GM18951 (cell line): ENCODE data around the gene CHD5.

Experiments used
- POLR2A ChIP-seq: IDR thresholded peaks from 4 replicates; pipeline ENCODE4 v1.6.1; 2011; ENCODE audit warnings: mild to moderate bottlenecking; ENCODE audit not compliant: insufficient read length, insufficient read depth; ENCODE audit errors: extremely low read depth
- in situ Hi-C: fragments of 300-500 bp; cut with MboI; formaldehyde crosslinking; loops from one replicate; pipeline ENCODE4 v1.12.0; 2022; ENCODE audit warnings: low sequenced_read_pairs, mixed read lengths, inconsistent platforms; ENCODE audit not compliant: unreplicated experiment

Gene CHD5

DNA sequence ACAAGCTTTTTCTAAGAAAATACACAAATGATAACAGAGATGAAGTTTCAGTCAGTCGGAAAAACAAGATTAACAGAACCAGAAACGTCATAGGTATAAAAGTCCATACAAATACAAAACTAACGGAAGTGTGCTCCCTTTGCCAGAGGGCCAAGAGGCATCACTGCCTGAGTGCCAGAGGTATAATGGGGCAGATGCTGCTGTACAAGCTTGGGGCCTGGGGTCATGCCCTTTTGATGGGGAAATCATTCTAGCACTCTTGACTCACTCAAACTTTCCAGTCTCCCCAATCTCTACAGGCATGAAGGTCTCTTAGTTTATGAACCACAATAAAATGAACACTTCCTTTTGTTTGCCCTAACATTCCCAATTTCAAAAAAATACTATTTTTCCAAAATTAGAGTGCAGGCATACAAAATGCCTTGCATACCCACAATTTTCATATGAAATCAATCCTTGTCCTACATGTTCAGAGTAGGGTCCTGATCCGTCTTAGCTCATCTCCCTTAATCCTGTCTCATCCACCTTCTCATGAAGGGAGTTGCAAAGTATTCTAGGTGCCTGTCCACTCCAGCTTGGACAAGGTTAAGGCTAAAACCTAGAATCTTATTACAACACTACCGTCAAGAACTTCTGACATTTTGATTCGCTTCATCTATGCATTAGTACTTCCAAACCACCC is 17.8 kb upstream of the CHD5 start:
- in situ Hi-C loops = no loop called here

DNA sequence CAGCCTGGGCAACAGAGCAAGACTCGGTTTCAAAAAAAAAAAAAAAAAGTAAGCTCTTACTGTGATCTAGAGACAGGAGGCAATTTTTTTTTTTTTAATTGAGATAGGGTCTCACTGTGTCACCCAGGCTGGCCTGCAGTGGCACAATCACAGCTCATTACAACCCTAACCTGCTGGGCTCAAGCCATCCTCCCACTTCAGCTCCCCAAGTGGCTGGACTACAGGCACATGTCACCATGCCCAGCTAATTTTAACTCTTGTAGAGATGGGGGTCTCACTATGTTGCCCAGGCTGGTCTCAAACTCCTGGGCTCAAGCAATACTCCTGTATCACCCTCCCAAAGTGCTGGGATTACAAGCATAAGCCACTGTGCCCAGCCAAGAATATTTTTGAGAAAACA is 11.8 kb upstream of the CHD5 start:
- in situ Hi-C loops = no loop called here
- TF ChIP-seq POLR2A = no peak

More for the DNA sequence above, 17.8 kb upstream of the CHD5 start:
- TF ChIP-seq POLR2A = no peak

DNA sequence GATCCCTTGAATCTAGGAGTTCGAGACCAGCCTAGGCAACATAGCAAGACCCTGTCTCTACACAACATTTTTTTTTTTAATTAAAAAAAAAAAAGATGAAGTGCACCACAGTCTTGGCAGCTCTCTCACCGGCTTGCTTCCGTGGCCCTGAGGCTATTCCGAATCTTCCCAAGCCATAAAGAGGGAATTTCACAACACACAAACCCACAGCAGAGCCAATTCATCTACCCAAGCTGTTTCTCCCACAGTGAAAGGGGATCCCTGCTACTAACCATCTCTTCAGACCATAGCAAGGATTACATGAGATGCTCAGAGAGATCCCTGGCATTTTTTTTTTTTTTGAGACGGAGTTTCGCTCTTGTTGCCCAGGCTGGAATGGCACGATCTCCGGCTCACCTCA is 8.3 kb upstream of the CHD5 start:
- in situ Hi-C loops = no loop called here
- no peak for TF ChIP-seq POLR2A

DNA sequence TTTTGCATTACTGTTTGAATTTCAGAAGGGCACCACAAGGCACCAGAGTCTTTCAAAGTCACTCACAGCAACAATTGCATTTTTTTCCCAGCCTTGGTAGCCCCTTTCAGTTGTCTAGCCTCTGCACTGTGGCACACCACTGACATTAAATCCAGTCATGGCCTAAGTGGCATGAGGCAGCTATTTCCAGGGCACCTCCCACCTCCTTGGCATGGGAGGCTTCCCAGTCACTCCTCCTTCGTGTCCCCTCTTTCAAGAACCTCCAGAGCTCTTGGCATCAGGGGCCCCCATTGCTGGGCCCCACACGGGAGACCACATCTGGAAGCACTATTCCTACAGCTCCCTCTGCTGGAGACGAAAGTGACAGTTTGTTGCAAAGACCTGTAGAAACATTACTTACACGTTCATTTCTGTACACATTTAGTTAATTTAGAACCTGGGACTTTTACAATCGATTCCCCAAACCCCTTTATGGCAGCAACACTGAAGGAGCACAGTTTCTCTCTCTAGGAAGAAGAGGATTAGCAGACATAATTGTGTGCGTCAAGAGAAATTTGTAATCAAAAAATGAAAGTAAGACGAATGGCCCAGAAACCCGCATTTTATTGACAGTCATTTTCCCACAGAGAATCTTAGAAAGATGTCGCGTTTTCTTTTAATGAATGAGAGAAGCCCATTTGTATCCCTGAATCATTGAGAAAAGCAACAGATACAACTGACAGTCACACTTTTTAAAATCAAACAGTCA is 5.7 kb upstream of the CHD5 start:
- no peak for TF ChIP-seq POLR2A
- in situ Hi-C loops = no loop called here

DNA sequence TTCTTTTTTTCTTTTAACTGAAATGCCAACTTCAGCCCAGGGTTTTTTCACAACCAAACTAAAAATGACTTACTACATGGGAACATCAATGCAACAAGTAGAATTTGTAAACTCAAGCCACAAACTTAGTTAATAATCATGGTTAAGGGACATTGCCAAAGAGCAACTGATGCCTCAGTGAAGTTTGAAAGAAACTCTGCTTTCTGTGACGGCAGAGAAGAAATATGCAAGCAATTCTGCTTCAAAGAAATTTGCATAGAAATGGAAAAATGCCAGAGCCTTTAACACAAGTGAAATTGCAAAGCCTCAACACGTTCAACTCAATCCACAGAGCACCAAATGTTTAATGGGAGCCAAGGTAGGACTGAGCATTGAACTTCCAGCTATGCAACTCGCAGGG is 5.0 kb upstream of the CHD5 start:
- in situ Hi-C loops = no loop called here
- TF ChIP-seq POLR2A = no peak

DNA sequence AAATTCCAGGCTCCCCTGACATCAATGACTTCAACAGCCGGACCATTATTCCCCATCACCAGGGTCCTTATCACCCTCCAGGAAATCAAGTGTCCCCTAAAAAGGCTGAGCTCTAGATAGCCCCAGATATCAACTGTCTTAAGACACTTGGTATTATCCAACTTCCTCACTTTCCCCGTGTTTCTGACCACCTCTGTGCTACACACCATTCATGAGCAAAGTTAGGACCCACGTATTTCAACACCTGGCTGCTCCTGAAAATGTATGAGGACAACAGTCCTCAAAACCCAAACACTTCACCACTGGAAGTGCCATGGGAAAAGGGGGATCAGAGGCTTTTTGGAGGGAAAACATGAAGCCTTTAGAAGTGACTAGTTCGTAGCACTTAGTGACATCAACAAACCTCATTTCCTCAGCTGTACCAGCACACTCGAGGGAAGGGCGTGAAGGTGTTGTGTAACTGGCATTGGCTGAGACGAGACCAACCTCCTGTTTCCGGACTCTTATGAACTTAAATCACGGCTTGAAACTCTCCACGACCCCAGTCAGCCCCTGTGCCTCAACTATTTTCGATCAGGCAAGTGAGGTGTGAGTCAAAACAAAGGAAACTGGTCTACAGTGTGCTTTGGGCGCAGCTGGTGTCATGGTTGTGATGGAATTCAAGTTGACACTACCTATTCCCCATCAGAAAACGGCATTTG is 4.1 kb upstream of the CHD5 start:
- no peak for TF ChIP-seq POLR2A
- in situ Hi-C loops = no loop called here

DNA sequence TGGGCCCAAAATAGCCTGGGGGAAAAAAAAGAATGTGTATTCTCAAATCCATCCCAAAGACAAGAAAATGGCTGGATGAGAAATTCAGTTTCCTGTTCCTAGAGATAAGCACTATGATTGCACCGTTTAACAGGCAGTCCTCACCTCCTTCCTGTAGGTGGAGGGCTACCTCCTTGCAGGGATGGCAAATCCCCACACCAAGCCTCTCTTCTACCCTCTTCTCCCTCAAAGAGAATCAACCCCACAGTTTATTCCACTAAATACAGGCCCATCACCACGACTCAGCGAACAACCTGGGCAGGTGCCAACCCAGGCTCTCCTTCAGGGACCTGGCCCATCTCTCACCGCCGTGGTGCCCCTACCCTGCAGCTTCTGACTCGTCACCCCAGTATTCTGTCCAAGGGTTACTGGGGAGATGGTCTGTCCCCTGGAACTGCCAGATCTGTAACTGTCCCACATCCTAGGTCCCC is 3.4 kb upstream of the CHD5 start:
- TF ChIP-seq POLR2A = no peak
- in situ Hi-C loops = no loop called here

DNA sequence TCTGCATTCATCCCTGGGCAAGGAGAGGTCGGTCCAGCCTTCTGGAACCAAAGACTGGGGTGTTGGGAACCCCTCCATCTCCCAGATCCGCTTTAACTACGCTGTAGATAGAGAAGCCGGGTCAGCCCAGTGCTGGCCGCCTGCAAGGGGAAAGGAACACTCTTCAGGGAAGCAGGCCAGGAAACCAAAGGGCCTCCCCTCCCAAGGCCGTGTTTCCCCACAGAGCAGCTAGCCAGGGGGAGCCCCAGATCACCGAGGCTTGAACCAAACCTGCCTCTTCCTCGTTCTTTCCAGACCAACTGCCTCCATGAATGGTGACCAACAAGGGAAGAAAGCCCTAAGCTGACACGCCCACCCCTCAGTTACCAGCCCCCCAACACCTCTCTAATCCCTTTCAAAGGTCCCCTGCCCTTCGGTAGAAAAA is 1.2 kb upstream of the CHD5 start:
- TF ChIP-seq POLR2A = no peak
- in situ Hi-C loops = no loop called here

DNA sequence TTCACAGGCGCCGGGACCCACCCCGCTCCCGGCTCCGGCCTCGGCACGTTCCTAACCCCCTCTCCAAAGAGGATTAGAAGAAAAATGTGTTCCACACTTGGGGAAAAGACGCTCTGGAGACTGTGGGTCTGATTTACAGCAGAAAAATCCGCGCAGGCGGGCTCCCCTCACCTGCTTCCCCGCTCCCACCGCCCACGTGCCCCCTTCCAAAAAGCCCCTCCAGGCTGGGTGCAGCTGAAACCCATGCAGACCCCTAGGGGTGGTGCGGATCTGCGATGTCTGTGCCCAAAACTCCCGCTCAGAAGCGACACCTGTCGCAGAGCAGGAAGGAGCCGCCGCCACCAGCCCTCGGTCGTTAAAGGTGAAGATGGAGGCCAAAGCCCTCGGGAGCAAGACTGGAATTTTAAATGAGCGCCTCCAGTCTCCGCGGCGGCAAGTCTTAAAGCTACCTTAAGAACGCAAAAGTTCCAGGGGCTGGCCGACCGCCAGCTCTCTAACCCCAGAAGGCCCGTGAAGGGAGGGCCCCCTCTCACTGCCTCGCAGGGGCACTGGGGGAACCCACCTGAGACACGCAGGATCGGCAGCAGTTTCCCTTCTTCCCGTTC is 688 bp upstream of the CHD5 start:
- no peak for TF ChIP-seq POLR2A
- in situ Hi-C loops = no loop called here

DNA sequence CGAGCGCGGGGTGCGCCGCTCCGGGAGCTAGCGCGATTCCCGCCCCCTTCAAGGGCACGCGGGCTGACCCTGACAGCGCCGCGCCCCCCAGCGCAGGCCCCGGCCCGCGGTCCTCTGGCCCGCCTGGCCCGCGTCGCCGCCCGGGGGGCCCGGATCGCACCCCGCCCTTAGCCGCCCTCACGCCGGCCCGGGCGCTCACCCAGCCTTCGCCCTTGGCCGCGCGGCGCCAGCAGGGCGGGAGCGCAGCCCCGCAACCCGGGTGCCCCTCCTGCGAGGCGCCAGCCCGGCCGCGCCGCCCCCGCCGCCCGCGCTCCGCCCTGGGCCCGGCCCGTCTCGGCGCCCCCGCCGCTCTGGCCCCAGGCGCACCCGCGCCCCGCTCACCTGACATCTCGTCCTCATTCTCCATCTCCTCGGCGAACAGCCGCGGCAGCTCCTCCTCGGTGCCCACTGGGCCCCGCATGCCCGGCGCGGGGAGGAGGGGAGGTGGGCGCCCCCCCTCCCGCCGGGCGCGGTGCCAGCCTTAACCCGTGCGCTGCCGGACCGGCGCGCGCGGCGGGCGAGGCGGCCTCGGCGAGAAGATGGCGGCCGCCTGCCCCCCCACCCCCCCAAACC is 451 bp downstream of the CHD5 start:
- no peak for TF ChIP-seq POLR2A
- in situ Hi-C loops = no loop called here

DNA sequence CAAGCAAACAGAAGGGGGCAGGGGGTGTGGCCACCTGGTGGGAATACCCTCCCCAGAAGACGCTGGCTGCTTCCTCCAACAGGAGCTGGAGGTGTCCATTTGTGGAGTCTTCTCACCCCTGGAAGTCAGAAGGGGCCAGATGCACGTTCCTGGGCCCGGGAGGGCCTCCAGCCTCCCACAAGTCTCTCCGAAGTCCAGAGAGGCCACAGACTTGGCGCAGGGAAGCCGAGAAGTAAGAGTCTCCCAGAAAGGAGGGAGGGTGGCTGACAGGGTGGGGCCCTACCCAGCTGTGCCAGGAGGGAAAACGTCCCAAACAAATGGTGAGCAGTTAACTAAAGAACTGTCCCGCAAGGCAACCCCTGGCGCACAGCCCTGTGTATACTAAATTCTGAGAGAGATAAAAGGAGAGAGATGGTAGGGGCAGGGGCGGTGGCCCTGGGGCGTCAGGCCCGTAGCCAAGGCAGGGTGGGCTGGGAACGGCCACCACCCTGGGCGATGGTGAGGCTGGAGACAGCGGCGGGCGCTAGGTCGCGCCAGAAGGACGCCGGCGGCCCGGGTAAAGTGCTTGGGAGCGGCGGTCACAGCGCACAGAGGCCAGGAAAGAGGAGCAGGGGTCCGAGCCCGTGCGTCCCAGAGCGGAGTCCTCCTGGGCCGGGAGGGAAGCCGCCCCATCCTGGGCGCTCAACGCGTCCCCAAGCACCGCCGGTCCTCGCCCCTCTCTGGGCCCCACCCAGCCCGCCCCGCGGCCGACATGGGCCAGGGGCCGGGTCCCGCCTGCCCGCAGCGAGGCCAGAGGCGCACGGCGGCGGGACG is 1.2 kb downstream of the CHD5 start:
- in situ Hi-C loops = no loop called here
- TF ChIP-seq POLR2A = no peak

DNA sequence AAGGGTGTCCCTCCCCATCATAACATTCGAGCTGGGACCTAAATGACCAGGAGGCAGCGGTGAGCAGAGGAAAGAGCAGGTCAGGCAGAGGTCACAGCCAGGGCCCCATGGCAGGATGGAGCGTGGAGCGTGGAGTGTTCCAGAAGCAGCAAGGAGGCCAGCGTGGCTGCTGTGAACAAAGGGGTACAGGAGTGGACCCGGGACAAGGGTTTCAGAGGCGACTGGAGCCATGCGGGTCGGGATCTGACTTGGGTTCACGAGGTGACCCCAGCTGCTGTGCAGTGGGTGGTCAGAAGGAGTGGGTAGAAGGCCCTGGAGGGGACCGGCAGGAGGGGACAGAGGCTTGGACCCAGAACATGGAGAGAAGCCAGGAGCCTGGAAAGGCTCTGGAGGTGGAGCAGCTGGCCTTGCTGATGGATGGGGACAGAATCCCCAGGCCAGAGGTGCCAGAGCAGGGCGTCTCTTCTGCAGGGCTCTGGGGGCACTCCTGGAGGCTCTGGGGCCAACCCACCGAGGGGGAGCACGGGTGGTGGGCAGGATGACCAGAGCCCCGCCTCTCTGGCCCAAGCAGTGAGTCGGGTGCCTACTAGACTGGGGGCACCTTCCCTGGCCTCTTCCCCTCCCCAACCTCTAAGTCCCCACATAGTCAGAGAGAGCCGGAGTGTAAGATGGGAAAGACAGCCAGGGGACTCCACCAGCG is 2.3 kb downstream of the CHD5 start:
- in situ Hi-C loops = no loop called here
- no peak for TF ChIP-seq POLR2A
